Panc1 (cell line): Measurements from ENCODE around the gene C22orf15. TPM values are rescaled to one million over a fixed set of nuclear protein-coding genes. Genes with fewer than 3 reads are reported as not detected.

Source experiments
- ATAC-seq: fragments of 200-7000 bp; cut with Tn5 transposase; 2 replicates; pipeline ENCODE4 v1.9.1; 2020; ENCODE audit warnings: mild to moderate bottlenecking, moderate library complexity
- BruUV-seq: library from RNA; stranded (reverse); fragments of 400-500 nt; replicated peaks from 2 replicates; lab custom pipeline; 2021; lab: Mats Ljungman, UMichigan
- CTCF ChIA-PET: fragments of 300-600 bp; sonication (Branson Sonifier 250); formaldehyde crosslinking; loops from one replicate; lab custom pipeline; 2022; ENCODE audit warnings: antibody characterized with exemption; lab: Charles Lee
- POLR2A ChIA-PET: fragments of 300-600 bp; sonication (Branson Sonifier 250); formaldehyde crosslinking; loops from one replicate; lab custom pipeline; 2022; ENCODE audit warnings: antibody characterized with exemption; lab: Charles Lee
- DNase-seq: peaks from one replicate; pipeline ENCODE4 v3.0.0-alpha.2; 2010; ENCODE audit warnings: low read depth, low spot score
- H3K27ac ChIP-seq: 2 replicates; pipeline ENCODE4 v1.5.1; 2011; ENCODE audit warnings: mild to moderate bottlenecking, low read length, inconsistent platforms
- H3K27me3 ChIP-seq: fragments of 200-500 bp; sonication (Bioruptor generic); 2 replicates; pipeline ENCODE4 v1.6.0; 2014; ENCODE audit warnings: low read length, inconsistent platforms; ENCODE audit not compliant: control insufficient read depth, insufficient read depth
- H3K36me3 ChIP-seq: fragments of 200-500 bp; sonication (Bioruptor generic); 2 replicates; pipeline ENCODE4 v1.5.1; 2014; ENCODE audit warnings: inconsistent platforms, mild to moderate bottlenecking, low read length, moderate library complexity; ENCODE audit not compliant: control insufficient read depth, insufficient read depth
- H3K4me1 ChIP-seq: 2 replicates; pipeline ENCODE4 v1.5.1; 2011; ENCODE audit warnings: inconsistent platforms, mild to moderate bottlenecking, low read length, moderate library complexity; ENCODE audit not compliant: control insufficient read depth, insufficient read depth
- H3K4me3 ChIP-seq, 2 experiments: 2 replicates each; pipeline ENCODE4 v1.5.1; 2011 to 2012; ENCODE audit warnings: low read depth in 2 of 2, low read length in 2 of 2, mild to moderate bottlenecking in 2 of 2, inconsistent platforms in 1 of 2, moderate library complexity in 1 of 2
- H3K9me3 ChIP-seq: fragments of 200-500 bp; sonication (Bioruptor generic); 2 replicates; pipeline ENCODE4 v1.5.1; 2014; ENCODE audit warnings: low read depth, mild to moderate bottlenecking, inconsistent platforms, low read length, moderate library complexity; ENCODE audit not compliant: control insufficient read depth, insufficient read depth
- CTCF ChIP-seq: fragments of 450-650 bp; IDR thresholded peaks from 2 replicates; pipeline ENCODE4 v1.5.1; 2017; ENCODE audit warnings: mild to moderate bottlenecking
- POLR2AphosphoS5 ChIP-seq: IDR thresholded peaks from 2 replicates; pipeline ENCODE4 v1.6.1; 2012; ENCODE audit warnings: mild to moderate bottlenecking, low read depth, low read length, moderate library complexity
- REST ChIP-seq, 2 experiments: IDR thresholded peaks; 2 replicates each; pipeline ENCODE4 v1.6.1; 2011 to 2012; ENCODE audit warnings: low read depth in 2 of 2, control low read depth in 1 of 2, low read length in 1 of 2, mild to moderate bottlenecking in 1 of 2, moderate library complexity in 1 of 2; ENCODE audit not compliant: insufficient read depth in 1 of 2
- SIN3A ChIP-seq: IDR thresholded peaks from 2 replicates; pipeline ENCODE4 v1.6.1; 2012; ENCODE audit warnings: low read depth, mild to moderate bottlenecking, low read length, moderate library complexity, borderline replicate concordance; ENCODE audit not compliant: insufficient read depth
- TCF7L2 ChIP-seq: IDR thresholded peaks from 2 replicates; pipeline ENCODE4 v1.6.1; 2011; ENCODE audit warnings: mild to moderate bottlenecking, low read depth, low read length, inconsistent platforms
- in situ Hi-C: cut with HindIII; loops from 2 replicates; pipeline ENCODE4 v1.10.0; 2016; ENCODE audit warnings: low sequenced_read_pairs, low pct_unique_long_range_greater_than_20kb
- intact Hi-C: fragments of 100-400 bp; cut with micrococcal nuclease; formaldehyde crosslinking; loops from one replicate; pipeline ENCODE4 v1.10.0; 2022; ENCODE audit not compliant: unreplicated experiment
- total RNA-seq: library from RNA; stranded (reverse); gene quantifications from one replicate; pipeline ENCODE4 v1.2.1, GENCODE V29; 2021; ENCODE audit not compliant: unreplicated experiment

Gene C22orf15
- total RNA-seq, 1 experiment from 2014 or later, result not detected

- no peaks in the 10 kb centered on the region for H3K4me1 ChIP-seq
- POLR2A ChIA-PET, result interaction anchor here (0.7 kb wide), 1 partner anchor 9 kb away, joined by 3 read pairs; no protein-coding TSS in a partner anchor
- intact Hi-C loops (no loop called here), in situ Hi-C loops (no loop called here)
- no peak for ATAC-seq
- no peak for DNase-seq
- TF ChIP-seq CTCF, result no peak
- TF ChIP-seq SIN3A, result no peak
- no peak for TF ChIP-seq POLR2AphosphoS5
- TF ChIP-seq TCF7L2, result no peak
- no peak for TF ChIP-seq REST (IDR thresholded peaks at IDR 0.05; ENCODE audit: insufficient read depth in 1 of 2, low read depth in 2 of 2, low read length in 1 of 2)
- BruUV-seq, result no TSS peak
- peaks cover 8% of the 10 kb centered on the region for H3K36me3 ChIP-seq
- H3K27me3 ChIP-seq, result no peaks in the 10 kb centered on the region
- CTCF ChIA-PET, result no interaction called here
- H3K9me3 ChIP-seq, result no peaks in the 10 kb centered on the region
- no peak overlapping the region for H3K27ac ChIP-seq
- no peak overlapping the region for H3K4me3 ChIP-seq
Observed at GRCh38 chr22:23804781-23805291, 42.0 kb downstream of the C22orf15 start.

DNA sequence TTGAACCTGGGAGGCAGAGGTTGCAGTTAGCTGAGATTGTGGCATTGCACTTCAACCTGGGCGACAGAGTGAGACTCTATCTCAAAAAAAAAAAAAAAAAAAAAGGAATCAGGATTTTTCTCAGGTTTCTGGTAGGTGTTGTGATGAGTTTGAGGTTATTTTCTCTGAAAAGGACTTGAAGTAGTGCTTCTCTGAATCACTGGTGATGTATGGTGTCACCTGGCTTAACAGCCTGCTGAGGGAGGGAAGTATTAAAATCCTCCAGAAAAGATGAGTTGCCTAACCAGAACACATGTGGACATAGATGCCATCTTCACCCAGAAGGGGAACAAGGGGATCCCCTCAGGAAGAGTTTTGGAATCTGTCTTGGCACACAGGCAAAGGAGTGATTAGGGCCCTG lies 44.0 kb downstream of the C22orf15 start:
- ATAC-seq (no peak), DNase-seq (no peak)
- H3K9me3 ChIP-seq, result no peaks in the 10 kb centered on the region
- no peak overlapping the region for H3K4me3 ChIP-seq
- H3K27ac ChIP-seq, result no peak overlapping the region
- in situ Hi-C loops, result no loop called here
- TF ChIP-seq REST (IDR thresholded peaks at IDR 0.05; ENCODE audit: insufficient read depth in 1 of 2, low read depth in 2 of 2, low read length in 1 of 2) (no peak), TCF7L2 (no peak), POLR2AphosphoS5 (no peak), CTCF (no peak), SIN3A (no peak)
- peaks cover 13% of the 10 kb centered on the region for H3K36me3 ChIP-seq
- BruUV-seq, result no TSS peak
- intact Hi-C loops, result no loop called here
- ChIA-PET CTCF (no interaction called here), POLR2A (no interaction called here)
- no peaks in the 10 kb centered on the region for H3K4me1 ChIP-seq
- no peaks in the 10 kb centered on the region for H3K27me3 ChIP-seq
